GM21825 (cell line): ENCODE data around the gene TBC1D9.

Source experiments
- ATAC-seq: cut with Tn5 transposase; IDR thresholded peaks from one replicate; pipeline ENCODE4 v1.9.1; 2021; ENCODE audit warnings: mild to moderate bottlenecking, moderate library complexity; ENCODE audit not compliant: unreplicated experiment

Gene TBC1D9

GRCh38 chr4:140628016-140628415, 128.2 kb downstream of the TBC1D9 start:
- no peak for ATAC-seq

- ATAC-seq: no peak
Observed at GRCh38 chr4:140626661-140627376, 129.4 kb downstream of the TBC1D9 start.

GRCh38 chr4:140622333-140622958, 133.7 kb downstream of the TBC1D9 start:
- ATAC-seq: no peak

GRCh38 chr4:140621161-140621560, 135.0 kb downstream of the TBC1D9 start:
- no peak for ATAC-seq

GRCh38 chr4:140617499-140618248, 138.5 kb downstream of the TBC1D9 start:
- no peak for ATAC-seq

GRCh38 chr4:140615451-140615850, 140.7 kb downstream of the TBC1D9 start:
- no peak for ATAC-seq

- ATAC-seq: no peak
Observed at GRCh38 chr4:140612357-140612756, 143.8 kb downstream of the TBC1D9 start.

GRCh38 chr4:140611854-140612253, 144.3 kb downstream of the TBC1D9 start:
- ATAC-seq: no peak

- ATAC-seq: peak; percentile 80
Observed at GRCh38 chr4:140609548-140610425, 146.4 kb downstream of the TBC1D9 start.

- no peak for ATAC-seq
Observed at GRCh38 chr4:140607852-140608251, 148.3 kb downstream of the TBC1D9 start.

GRCh38 chr4:140604544-140604943, 151.6 kb downstream of the TBC1D9 start:
- ATAC-seq: no peak

- ATAC-seq: no peak
Observed at GRCh38 chr4:140603286-140603685, 152.9 kb downstream of the TBC1D9 start.

GRCh38 chr4:140602714-140603113, 153.5 kb downstream of the TBC1D9 start:
- no peak for ATAC-seq

GRCh38 chr4:140600408-140600807, 155.8 kb downstream of the TBC1D9 start:
- ATAC-seq: no peak

- no peak for ATAC-seq
Observed at GRCh38 chr4:140595065-140595464, 161.1 kb downstream of the TBC1D9 start.

GRCh38 chr4:140584439-140584838, 171.7 kb downstream of the TBC1D9 start:
- no peak for ATAC-seq

GRCh38 chr4:140581078-140581477, 175.1 kb downstream of the TBC1D9 start:
- ATAC-seq: no peak

- no peak for ATAC-seq
Observed at GRCh38 chr4:140579278-140579677, 176.9 kb downstream of the TBC1D9 start.

GRCh38 chr4:140575489-140575888, 180.7 kb downstream of the TBC1D9 start:
- ATAC-seq: no peak

- ATAC-seq: no peak
Observed at GRCh38 chr4:140571620-140572019, 184.6 kb downstream of the TBC1D9 start.
